IPS DF 4.7 (cell line): ENCODE measurements around the gene TCIRG1.
"Not testable (repeated sequence)": the region's sequence is repeated elsewhere in the genome, so short reads cannot be mapped to it uniquely, and the experiment has no call there.

Source experiments
- DNase-seq: peaks from one replicate; pipeline ENCODE4 v3.0.0-alpha.2; 2013; ENCODE audit warnings: low spot score; ENCODE audit errors: extremely low read depth

The TCIRG1 gene

GRCh38 chr11:68082481-68082880 lies 43.7 kb downstream of the TCIRG1 start:
- DNase-seq: no peak

- no peak for DNase-seq
These were observed 44.7 kb downstream of the TCIRG1 start for GRCh38 chr11:68083517-68083916.

DNA sequence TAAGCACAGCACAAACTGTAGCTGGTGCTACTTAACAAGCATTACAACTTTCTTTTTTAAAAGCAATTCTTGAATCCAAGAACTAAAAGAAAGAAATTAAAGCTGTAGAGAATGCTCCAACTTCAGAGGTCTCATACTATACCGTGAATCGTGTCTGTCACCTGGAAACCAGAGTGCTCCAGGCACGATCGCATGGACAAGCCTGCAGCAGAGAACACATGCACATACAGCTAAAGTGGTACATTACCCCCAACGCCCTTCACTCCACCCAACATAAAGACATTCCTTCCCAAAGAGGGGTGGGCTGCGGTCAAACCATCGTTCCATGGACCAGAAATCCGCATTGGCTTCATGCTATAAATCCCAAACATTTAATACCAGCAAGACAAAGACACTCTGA lies 50.9 kb downstream of the TCIRG1 start:
- no peak for DNase-seq

DNA sequence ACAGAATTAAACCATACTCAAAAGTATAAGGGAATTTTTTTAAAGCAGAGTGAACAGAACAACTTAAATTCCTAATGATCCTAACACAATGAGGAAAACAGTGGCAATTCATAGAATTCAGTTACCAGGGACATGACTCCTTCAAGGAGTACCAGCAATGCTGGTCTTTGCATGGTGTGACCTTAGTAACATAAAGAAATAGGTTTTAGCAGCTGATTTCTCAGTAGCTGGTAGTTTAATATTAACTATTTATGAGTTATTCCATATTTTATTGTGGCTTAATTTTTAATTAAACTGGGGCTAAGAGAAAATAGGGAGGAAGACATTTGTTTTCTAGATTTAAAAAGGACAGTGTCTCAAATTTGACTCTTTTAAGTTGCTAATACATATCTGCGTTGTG lies 51.5 kb downstream of the TCIRG1 start:
- DNase-seq: no peak

- no peak for DNase-seq
These were observed 51.9 kb downstream of the TCIRG1 start for GRCh38 chr11:68090706-68091105.

DNA sequence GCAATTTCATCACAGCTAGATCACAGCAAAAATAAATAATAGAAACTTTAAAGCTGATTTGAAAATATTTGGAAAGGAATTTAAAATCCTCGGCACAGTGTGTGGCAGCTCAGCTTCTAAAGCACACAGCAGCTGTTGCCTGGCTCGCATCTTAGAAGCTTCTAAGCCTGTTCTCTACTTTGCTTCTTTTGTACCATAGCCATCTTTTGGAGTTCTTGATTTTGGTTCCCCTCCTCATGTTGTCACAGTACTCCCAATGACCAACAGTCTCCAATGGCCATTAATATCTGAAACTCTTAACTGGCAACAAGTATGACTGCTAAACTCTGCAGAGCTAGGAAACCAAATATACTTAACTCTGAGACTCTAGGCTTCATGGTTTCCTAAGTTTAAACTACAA lies 53.6 kb downstream of the TCIRG1 start:
- no peak for DNase-seq

GRCh38 chr11:68092946-68093345 lies 54.1 kb downstream of the TCIRG1 start:
- DNase-seq: not testable (repeated sequence)

DNA sequence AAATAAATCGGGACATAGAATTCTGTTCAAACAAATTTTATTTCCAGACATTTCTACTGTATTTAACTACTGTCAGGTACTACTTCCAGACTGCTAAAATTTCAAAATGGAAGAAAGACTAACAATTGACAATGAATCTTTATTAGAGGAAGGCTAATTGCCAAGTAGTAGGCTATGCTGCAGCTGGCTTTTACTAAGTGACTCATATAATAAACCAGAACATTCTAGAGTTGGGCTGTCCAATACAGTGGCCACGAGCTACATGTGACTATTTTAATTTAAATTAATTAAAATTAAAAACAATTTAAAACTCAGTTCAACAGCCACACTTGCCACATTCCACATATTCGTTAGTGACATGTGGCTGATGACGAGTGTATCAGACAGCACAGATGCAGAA lies 54.7 kb downstream of the TCIRG1 start:
- no peak for DNase-seq

GRCh38 chr11:68096962-68097361 lies 58.1 kb downstream of the TCIRG1 start:
- no peak for DNase-seq

- DNase-seq: no peak
These were observed 60.2 kb downstream of the TCIRG1 start for GRCh38 chr11:68099057-68099456.

DNA sequence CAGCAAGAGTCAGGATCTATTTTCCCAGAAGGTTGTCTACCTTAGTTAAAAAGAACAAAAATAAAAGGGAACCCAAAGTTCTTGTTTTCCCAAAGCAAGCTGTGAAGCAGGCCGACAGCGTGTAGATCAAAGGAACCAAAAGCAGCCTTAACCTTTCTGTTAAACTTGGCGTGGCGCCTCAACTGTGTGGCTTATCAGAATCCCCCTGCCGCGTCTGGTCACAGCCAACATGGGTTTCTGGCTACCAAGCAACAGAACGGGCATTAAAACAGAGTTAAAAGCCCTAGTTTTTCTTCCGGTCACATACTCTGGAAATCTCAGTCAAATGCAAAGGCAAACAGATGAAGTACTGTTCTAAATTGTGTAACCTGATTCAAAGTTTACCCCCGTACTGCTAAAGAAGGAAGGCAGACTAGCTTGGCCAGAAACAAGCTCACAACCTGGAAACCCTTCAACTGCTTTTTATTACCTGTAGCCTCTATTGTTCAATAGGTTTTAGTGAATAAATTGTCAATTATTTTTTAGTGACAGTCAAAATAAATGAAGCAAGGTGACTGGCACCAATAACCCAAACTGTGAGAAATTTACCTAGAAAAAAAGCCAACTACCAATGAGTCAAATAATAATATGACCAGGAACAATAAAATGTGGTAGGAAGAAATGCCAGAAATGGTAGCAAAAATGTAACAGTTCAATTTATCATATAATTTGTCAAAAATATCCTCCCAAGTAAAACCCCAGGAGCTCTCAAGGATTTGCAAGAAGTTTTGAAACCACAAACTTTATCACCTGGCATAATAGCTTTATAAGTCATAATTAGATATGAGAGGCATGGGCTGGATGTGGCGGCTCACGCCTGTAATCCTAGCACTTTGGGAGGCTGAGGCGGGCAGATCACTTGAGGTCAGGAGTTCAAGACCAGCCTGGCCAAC lies 60.9 kb downstream of the TCIRG1 start:
- no peak for DNase-seq
